Measurements from ENCODE around the gene INAFM2.

Gene INAFM2

DNA sequence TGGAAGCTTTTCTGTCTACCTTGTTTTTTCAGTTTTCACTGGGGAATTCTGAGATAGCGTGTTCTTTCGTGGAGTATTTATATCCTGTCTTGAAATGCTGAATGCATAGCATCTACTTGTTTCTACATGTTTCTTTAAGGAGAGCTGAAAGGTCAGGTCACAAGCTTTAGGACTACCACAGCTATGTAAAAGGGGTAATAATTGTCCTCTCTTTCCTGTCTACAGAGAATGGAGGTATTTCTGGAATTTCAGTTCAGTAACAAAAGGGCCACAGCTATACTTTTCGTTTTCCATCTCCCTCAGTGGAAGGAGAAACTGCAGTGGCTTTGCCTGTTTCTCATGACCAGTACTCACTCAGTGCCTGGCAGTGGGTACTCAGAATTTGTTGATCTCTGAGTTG is 4.7 kb downstream of the INAFM2 start:
- TF ChIP-seq SIN3A (IDR thresholded peaks at IDR 0.05; ENCODE audit: borderline replicate concordance, insufficient read depth, low read length) (no peak), TAF1 (IDR thresholded peaks at IDR 0.05; ENCODE audit: borderline replicate concordance, insufficient read depth, low read length) (no peak), POLR2AphosphoS5 (IDR thresholded peaks at IDR 0.05; ENCODE audit: low read depth, low read length) (no peak), FOXP2 (optimal IDR thresholded peaks at IDR 0.05; ENCODE audit: borderline replicate concordance, extremely low read depth, extremely low read length, insufficient read depth) (no peak)
- TF ChIP-seq, protein P1, sequence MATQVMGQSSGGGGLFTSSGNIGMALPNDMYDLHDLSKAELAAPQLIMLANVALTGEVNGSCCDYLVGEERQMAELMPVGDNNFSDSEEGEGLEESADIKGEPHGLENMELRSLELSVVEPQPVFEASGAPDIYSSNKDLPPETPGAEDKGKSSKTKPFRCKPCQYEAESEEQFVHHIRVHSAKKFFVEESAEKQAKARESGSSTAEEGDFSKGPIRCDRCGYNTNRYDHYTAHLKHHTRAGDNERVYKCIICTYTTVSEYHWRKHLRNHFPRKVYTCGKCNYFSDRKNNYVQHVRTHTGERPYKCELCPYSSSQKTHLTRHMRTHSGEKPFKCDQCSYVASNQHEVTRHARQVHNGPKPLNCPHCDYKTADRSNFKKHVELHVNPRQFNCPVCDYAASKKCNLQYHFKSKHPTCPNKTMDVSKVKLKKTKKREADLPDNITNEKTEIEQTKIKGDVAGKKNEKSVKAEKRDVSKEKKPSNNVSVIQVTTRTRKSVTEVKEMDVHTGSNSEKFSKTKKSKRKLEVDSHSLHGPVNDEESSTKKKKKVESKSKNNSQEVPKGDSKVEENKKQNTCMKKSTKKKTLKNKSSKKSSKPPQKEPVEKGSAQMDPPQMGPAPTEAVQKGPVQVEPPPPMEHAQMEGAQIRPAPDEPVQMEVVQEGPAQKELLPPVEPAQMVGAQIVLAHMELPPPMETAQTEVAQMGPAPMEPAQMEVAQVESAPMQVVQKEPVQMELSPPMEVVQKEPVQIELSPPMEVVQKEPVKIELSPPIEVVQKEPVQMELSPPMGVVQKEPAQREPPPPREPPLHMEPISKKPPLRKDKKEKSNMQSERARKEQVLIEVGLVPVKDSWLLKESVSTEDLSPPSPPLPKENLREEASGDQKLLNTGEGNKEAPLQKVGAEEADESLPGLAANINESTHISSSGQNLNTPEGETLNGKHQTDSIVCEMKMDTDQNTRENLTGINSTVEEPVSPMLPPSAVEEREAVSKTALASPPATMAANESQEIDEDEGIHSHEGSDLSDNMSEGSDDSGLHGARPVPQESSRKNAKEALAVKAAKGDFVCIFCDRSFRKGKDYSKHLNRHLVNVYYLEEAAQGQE (IDR thresholded peaks at IDR 0.05; ENCODE audit: insufficient read depth in 1 of 2, low read depth in 2 of 2, low read length in 2 of 2) = no peak

DNA sequence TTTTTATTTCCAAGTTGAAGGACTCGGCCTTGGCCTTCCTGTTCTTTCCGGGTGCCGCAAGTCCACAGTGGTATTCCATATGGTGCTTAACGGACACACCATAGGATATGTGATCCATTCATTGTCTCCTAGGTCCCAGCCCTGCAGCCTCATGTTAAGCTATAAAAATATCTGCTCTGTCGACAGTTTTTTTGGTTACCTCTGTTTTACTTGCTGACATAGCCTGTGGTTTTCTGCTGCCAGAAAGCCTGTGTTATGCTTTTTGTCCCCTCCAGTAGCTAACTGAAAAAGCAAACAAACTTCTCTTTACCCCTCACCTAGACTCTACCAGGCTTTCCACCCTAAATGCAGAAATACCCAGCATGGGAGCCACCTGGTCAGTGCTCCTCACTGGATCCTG is 5.3 kb downstream of the INAFM2 start:
- TF ChIP-seq SIN3A (IDR thresholded peaks at IDR 0.05; ENCODE audit: borderline replicate concordance, insufficient read depth, low read length) (no peak), TAF1 (IDR thresholded peaks at IDR 0.05; ENCODE audit: borderline replicate concordance, insufficient read depth, low read length) (no peak), POLR2AphosphoS5 (IDR thresholded peaks at IDR 0.05; ENCODE audit: low read depth, low read length) (no peak), FOXP2 (optimal IDR thresholded peaks at IDR 0.05; ENCODE audit: borderline replicate concordance, extremely low read depth, extremely low read length, insufficient read depth) (no peak)
- TF ChIP-seq, protein P1 (IDR thresholded peaks at IDR 0.05; ENCODE audit: insufficient read depth in 1 of 2, low read depth in 2 of 2, low read length in 2 of 2) = no peak

DNA sequence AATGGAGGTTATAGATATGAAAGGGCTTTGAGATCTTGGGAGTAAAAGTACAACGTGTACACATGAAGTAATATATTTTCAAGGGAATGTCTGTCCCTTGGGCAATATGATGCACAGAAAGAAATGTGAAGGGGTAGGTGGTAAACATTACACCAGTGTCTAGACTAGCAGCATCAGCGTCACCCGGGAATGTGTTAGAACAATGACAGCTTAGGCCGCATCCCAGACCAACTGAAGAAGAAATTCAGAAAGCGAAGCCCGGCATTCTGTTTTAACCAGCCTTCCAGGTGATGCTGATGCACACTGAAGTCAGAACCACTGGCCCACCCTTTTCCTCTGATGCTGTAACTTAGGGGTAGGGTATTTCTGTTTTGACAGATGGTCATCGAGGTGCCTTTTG is 6.3 kb downstream of the INAFM2 start:
- no peak for TF ChIP-seq FOXP2 (optimal IDR thresholded peaks at IDR 0.05; ENCODE audit: borderline replicate concordance, extremely low read depth, extremely low read length, insufficient read depth)
- no peak for TF ChIP-seq SIN3A (IDR thresholded peaks at IDR 0.05; ENCODE audit: borderline replicate concordance, insufficient read depth, low read length)
- TF ChIP-seq TAF1 (IDR thresholded peaks at IDR 0.05; ENCODE audit: borderline replicate concordance, insufficient read depth, low read length) = no peak

DNA sequence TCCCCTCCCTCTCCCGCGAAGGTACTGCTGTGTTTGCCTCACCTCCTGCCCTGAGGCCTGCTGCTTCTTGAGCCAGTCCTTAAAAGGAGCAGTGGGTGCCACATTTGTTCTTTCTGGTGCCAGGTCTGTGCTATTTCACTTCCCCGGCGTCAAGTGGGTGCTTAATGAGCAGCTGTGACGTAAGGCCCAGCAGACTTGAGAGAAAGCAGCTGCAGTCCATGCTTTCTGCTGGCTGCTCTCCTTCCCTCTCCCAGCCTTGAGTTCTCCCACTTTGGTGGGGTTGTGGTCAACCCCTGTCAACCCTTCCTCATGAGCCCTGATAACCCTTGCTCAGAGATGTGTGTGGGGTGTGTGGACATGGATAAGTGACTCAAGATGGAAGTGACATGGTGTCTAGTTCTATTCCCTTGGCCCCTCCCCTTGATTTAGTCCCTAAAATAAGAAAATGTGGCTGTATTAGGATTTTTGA is 6.9 kb downstream of the INAFM2 start:
- no peak for TF ChIP-seq FOXP2 (optimal IDR thresholded peaks at IDR 0.05; ENCODE audit: borderline replicate concordance, extremely low read depth, extremely low read length, insufficient read depth)
- TF ChIP-seq, protein P1 (IDR thresholded peaks at IDR 0.05; ENCODE audit: insufficient read depth in 1 of 2, low read depth in 2 of 2, low read length in 2 of 2) = no peak
- TF ChIP-seq POLR2AphosphoS5 (IDR thresholded peaks at IDR 0.05; ENCODE audit: low read depth, low read length) = no peak
- no peak for TF ChIP-seq TAF1 (IDR thresholded peaks at IDR 0.05; ENCODE audit: borderline replicate concordance, insufficient read depth, low read length)
- no peak for TF ChIP-seq SIN3A (IDR thresholded peaks at IDR 0.05; ENCODE audit: borderline replicate concordance, insufficient read depth, low read length)

DNA sequence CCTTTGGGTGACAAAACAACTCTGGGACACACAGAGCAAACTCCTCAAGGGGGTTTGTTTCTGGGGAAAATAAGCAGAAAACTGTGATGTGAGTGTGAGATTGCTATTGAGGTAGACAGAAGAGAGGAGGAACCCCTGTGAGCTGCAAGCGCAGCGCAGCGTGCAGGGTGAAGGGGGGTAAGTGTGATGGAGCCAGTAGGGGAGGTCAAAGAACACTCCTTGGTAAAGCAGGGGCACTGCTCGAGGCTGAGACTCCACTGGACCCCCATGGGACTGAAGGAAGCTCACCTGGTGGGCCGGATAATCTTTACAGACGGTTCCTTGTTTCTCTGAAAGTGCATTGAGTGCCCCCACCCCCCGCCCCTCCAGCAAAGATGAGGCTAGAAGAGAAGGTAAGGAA is 7.5 kb downstream of the INAFM2 start:
- TF ChIP-seq TAF1 (IDR thresholded peaks at IDR 0.05; ENCODE audit: borderline replicate concordance, insufficient read depth, low read length) (no peak), FOXP2 (optimal IDR thresholded peaks at IDR 0.05; ENCODE audit: borderline replicate concordance, extremely low read depth, extremely low read length, insufficient read depth) (no peak), POLR2AphosphoS5 (IDR thresholded peaks at IDR 0.05; ENCODE audit: low read depth, low read length) (no peak), SIN3A (IDR thresholded peaks at IDR 0.05; ENCODE audit: borderline replicate concordance, insufficient read depth, low read length) (no peak)
- TF ChIP-seq, protein P1 (IDR thresholded peaks at IDR 0.05; ENCODE audit: insufficient read depth in 1 of 2, low read depth in 2 of 2, low read length in 2 of 2) = no peak
